OCI-LY3 (cell line): ENCODE data around the gene TP53.

ENCODE experiments used
- H2AFZ ChIP-seq: fragments of 200-600, 300-600 bp; shearing (Covaris generic); 2 replicates; pipeline ENCODE4 v1.6.0; 2014; ENCODE audit warnings: antibody characterized with exemption, low read depth, low read length
- H3K27ac ChIP-seq: fragments of 200-600, 300-600 bp; sonication (generic); 2 replicates; pipeline ENCODE4 v1.5.1; 2014; ENCODE audit warnings: mild to moderate bottlenecking, low read length, moderate library complexity, mixed read lengths
- H3K27me3 ChIP-seq: fragments of 200-600, 300-600 bp; sonication (generic); 2 replicates; pipeline ENCODE4 v1.6.1; 2014; ENCODE audit warnings: low read depth, low read length, mixed read lengths
- H3K36me3 ChIP-seq: fragments of 200-600, 300-600 bp; sonication (generic); replicated peaks from 2 replicates; pipeline ENCODE3; 2014; ENCODE audit warnings: low read depth, low read length, mixed read lengths
- H3K4me1 ChIP-seq: fragments of 300-600, 200-600 bp; sonication (generic); 2 replicates; pipeline ENCODE4 v1.6.1; 2014; ENCODE audit warnings: low read length, mixed read lengths
- H3K4me2 ChIP-seq: fragments of 200-600, 300-600 bp; sonication (generic); 2 replicates; pipeline ENCODE4 v1.6.1; 2014; ENCODE audit warnings: low read length, mixed read lengths
- H3K4me3 ChIP-seq: fragments of 300-600, 200-600 bp; sonication (generic); 2 replicates; pipeline ENCODE4 v1.5.1; 2014; ENCODE audit warnings: antibody characterized with exemption, mild to moderate bottlenecking, low read length, moderate library complexity
- H3K79me2 ChIP-seq: fragments of 300-600, 200-600 bp; shearing (Covaris generic); 2 replicates; pipeline ENCODE4 v1.6.1; 2014; ENCODE audit warnings: mild to moderate bottlenecking, low read length, mixed read lengths
- H3K9ac ChIP-seq: fragments of 300-600, 200-600 bp; shearing (Covaris generic); 2 replicates; pipeline ENCODE4 v1.6.0; 2014; ENCODE audit warnings: mild to moderate bottlenecking, low read length, moderate library complexity
- H3K9me3 ChIP-seq: fragments of 200-600, 300-600 bp; shearing (Covaris generic); 2 replicates; pipeline ENCODE4 v1.6.1; 2014; ENCODE audit warnings: low read length, mixed read lengths; ENCODE audit not compliant: insufficient read depth
- H4K20me1 ChIP-seq: fragments of 200-600, 300-600 bp; sonication (generic); 2 replicates; pipeline ENCODE4 v1.6.1; 2016; ENCODE audit warnings: low read length, mixed read lengths; ENCODE audit not compliant: insufficient read depth
- EZH2phosphoT487 ChIP-seq: fragments of 200-600 bp; shearing (Covaris generic); IDR thresholded peaks from 2 replicates; pipeline ENCODE4 v1.6.1; 2018; ENCODE audit warnings: antibody characterized with exemption, mixed run types, low read depth
- TF ChIP-seq, protein P1 (sequence below): fragments of 200-600, 300-600 bp; sonication (generic); IDR thresholded peaks from 2 replicates; pipeline ENCODE4 v1.5.1; 2014; ENCODE audit warnings: antibody characterized with exemption, low read length, low read depth

Gene TP53

GRCh38 chr17:7631398-7632380 lies 55.6 kb downstream of the TP53 start:
- TF ChIP-seq, protein P1, sequence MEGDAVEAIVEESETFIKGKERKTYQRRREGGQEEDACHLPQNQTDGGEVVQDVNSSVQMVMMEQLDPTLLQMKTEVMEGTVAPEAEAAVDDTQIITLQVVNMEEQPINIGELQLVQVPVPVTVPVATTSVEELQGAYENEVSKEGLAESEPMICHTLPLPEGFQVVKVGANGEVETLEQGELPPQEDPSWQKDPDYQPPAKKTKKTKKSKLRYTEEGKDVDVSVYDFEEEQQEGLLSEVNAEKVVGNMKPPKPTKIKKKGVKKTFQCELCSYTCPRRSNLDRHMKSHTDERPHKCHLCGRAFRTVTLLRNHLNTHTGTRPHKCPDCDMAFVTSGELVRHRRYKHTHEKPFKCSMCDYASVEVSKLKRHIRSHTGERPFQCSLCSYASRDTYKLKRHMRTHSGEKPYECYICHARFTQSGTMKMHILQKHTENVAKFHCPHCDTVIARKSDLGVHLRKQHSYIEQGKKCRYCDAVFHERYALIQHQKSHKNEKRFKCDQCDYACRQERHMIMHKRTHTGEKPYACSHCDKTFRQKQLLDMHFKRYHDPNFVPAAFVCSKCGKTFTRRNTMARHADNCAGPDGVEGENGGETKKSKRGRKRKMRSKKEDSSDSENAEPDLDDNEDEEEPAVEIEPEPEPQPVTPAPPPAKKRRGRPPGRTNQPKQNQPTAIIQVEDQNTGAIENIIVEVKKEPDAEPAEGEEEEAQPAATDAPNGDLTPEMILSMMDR = no peak
- TF ChIP-seq EZH2phosphoT487 = no peak
- H3K36me3 ChIP-seq = no peaks in the 10 kb centered on the region
- H3K4me1 ChIP-seq = 0 out of 2 replicates have a peak, but pooled peaks cover 4% of the 10 kb centered on the region
- H3K9ac ChIP-seq = no peak overlapping the region
- H3K27me3 ChIP-seq = no peaks in the 10 kb centered on the region
- H3K27ac ChIP-seq = no peak overlapping the region
- no peak overlapping the region for H3K4me3 ChIP-seq
- H4K20me1 ChIP-seq = no peaks in the 10 kb centered on the region
- H3K9me3 ChIP-seq = no peaks in the 10 kb centered on the region
- no peaks in the 10 kb centered on the region for H3K79me2 ChIP-seq
- H3K4me2 ChIP-seq = no peak overlapping the region
- H2AFZ ChIP-seq = no peak overlapping the region

- H3K4me3 ChIP-seq = no peak within 1 kb of the TSS
- no peak within 1 kb of the TSS for H2AFZ ChIP-seq
- TF ChIP-seq, protein P1 = no peak
- TF ChIP-seq EZH2phosphoT487 = no peak
- H3K9ac ChIP-seq = no peak within 1 kb of the TSS
- no peaks in the 10 kb centered on the region for H4K20me1 ChIP-seq
- no peak within 1 kb of the TSS for H3K27ac ChIP-seq
- H3K79me2 ChIP-seq = no peaks in the 10 kb centered on the region
- 0 out of 2 replicates have a peak, but pooled peaks cover 4% of the 10 kb centered on the region for H3K4me1 ChIP-seq
- H3K27me3 ChIP-seq = no peaks in the 10 kb centered on the region
- H3K4me2 ChIP-seq = no peak within 1 kb of the TSS
- no peaks in the 10 kb centered on the region for H3K9me3 ChIP-seq
- no peaks in the 10 kb centered on the region for H3K36me3 ChIP-seq
Observed at GRCh38 chr17:7629939-7630571, 57.2 kb downstream of the TP53 start, which contains the start of gene SHBG. SHBG (plus strand) TSS chr17:7630135; CDS start chr17:7630173, 38 bp downstream.

DNA sequence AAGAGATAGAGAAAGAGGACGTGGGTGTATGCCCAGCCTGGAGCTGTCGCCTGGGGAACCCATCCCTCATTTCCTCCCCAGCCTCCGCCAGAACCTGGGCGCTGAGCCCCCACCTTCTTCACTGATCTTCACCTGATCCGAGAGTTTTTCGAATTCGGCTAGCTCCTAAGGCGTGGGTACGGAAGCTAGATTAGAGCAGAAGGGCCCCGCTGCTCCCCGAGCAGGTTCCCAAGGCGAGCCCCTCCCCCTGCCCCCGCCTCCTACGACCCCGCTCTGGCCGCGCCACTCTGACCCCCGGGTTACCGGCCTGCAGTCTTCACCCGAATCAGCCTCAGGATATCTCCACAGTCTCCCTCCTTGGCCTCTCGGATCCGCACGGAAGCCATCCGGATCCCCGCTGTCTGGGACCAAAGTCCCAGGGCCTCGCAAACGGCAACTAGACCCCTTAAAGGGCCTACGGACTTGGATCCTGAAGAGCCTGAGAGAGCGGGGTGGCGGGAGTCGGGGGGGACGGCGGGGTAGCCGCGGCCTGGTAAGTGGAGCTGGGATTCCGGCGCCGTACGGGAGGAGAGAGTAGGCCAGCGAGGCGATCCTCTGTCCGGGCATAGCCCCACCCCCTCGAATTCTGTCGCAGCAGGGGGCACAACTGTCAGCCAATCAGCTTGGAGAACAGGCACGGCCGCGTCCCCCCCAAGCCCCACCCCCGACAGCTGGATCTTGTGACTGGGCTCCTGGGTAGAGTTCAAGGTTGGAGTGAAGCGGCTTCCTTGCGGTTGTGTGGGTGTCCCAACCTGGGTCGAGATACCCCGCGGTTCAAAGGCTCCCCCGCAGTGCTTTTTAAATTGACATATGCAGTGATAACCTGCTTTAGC lies 59.8 kb downstream of the TP53 start, which contains the start of gene SAT2:
Gene SAT2, minus strand, starts transcription at position 572 of the 872 bp plus-strand sequence. Its CDS starts 186 bp downstream, at position 386.
- Histone ChIP-seq H2AFZ (peak within 1 kb of the TSS; percentile 92), H3K36me3 (no peaks in the 10 kb centered on the region), H3K27me3 (no peaks in the 10 kb centered on the region), H4K20me1 (no peaks in the 10 kb centered on the region), H3K4me3 (peak within 1 kb of the TSS; percentile 100), H3K27ac (no peak within 1 kb of the TSS), H3K9me3 (no peaks in the 10 kb centered on the region), H3K4me2 (peak within 1 kb of the TSS; percentile 91), H3K9ac (peak within 1 kb of the TSS; percentile 97), H3K4me1 (0 out of 2 replicates have a peak, but pooled peaks cover 4% of the 10 kb centered on the region), H3K79me2 (no peaks in the 10 kb centered on the region)
- TF ChIP-seq, protein P1 = no peak
